Astrocyte of the cerebellum (primary cell): ENCODE measurements around the gene DHCR7.

Experiments used
- DNase-seq: peaks from one replicate; pipeline ENCODE4 v3.0.0-alpha.2; 2011; ENCODE audit warnings: low read depth
- H3K4me3 ChIP-seq: 2 replicates; pipeline ENCODE4 v1.5.1; 2011; ENCODE audit warnings: mild to moderate bottlenecking, low read depth, low read length, moderate library complexity
- in situ Hi-C: cut with HindIII; loops from 2 replicates; pipeline ENCODE4 v1.10.0; 2017; ENCODE audit warnings: low sequenced_read_pairs
- TF ChIP-seq, protein P1 (sequence below): IDR thresholded peaks from 2 replicates; pipeline ENCODE4 v1.5.1; 2012; ENCODE audit warnings: low read length, low read depth, moderate library complexity, mild to moderate bottlenecking; ENCODE audit errors: missing control alignments

DHCR7 gene

DNA sequence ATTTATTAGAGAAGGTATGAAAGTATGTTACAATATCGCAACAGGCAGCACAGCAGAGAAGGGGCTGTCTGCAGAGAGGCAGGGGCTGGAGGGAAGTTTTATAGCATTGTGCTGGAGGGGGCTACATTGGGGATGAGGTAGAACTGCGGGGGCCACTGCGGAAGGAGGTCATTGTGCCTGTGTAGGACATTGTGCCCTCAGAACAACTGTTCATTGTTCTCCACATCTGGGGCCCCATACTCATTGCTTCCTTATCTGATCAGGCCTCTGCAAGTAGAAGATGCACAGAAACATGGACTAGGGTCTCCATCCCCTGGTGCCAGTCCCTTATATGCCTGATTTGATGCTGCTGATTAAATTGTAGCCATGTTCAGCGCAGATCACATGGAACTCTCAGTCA lies 16.9 kb upstream of the DHCR7 start:
- no peak overlapping the region for H3K4me3 ChIP-seq
- DNase-seq: no peak
- TF ChIP-seq, protein P1, sequence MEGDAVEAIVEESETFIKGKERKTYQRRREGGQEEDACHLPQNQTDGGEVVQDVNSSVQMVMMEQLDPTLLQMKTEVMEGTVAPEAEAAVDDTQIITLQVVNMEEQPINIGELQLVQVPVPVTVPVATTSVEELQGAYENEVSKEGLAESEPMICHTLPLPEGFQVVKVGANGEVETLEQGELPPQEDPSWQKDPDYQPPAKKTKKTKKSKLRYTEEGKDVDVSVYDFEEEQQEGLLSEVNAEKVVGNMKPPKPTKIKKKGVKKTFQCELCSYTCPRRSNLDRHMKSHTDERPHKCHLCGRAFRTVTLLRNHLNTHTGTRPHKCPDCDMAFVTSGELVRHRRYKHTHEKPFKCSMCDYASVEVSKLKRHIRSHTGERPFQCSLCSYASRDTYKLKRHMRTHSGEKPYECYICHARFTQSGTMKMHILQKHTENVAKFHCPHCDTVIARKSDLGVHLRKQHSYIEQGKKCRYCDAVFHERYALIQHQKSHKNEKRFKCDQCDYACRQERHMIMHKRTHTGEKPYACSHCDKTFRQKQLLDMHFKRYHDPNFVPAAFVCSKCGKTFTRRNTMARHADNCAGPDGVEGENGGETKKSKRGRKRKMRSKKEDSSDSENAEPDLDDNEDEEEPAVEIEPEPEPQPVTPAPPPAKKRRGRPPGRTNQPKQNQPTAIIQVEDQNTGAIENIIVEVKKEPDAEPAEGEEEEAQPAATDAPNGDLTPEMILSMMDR: no peak
- in situ Hi-C loops: no loop called here

- in situ Hi-C loops: no loop called here
- TF ChIP-seq, protein P1: no peak
- no peak overlapping the region for H3K4me3 ChIP-seq
- DNase-seq: no peak
Measured at GRCh38 chr11:71463331-71464211, 15.4 kb upstream of the DHCR7 start.

DNA sequence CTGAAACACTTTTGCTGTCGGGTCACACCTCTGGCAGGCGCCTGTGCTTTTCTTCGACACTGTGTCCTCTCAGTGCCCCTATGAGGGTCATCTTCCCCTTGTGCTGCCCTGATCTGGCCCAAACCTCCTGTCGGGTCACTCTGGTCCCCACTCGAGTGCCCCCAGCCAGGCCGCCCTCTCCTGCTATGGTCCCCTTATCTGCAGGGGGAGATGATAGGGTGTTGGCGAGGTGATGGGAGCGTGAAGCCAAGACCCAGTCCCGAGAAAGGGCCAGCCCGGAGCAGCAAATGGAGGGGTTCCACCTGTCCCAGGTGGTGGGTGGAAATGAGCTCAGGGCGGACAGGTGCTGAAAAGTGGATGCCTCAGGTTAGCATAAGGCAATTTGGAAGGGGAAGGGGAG lies 14.5 kb upstream of the DHCR7 start:
- in situ Hi-C loops: no loop called here
- no peak overlapping the region for H3K4me3 ChIP-seq
- TF ChIP-seq, protein P1: no peak
- no peak for DNase-seq

GRCh38 chr11:71461696-71462095 lies 13.5 kb upstream of the DHCR7 start:
- no peak for DNase-seq
- in situ Hi-C loops: no loop called here
- H3K4me3 ChIP-seq: no peak overlapping the region
- TF ChIP-seq, protein P1: no peak

DNA sequence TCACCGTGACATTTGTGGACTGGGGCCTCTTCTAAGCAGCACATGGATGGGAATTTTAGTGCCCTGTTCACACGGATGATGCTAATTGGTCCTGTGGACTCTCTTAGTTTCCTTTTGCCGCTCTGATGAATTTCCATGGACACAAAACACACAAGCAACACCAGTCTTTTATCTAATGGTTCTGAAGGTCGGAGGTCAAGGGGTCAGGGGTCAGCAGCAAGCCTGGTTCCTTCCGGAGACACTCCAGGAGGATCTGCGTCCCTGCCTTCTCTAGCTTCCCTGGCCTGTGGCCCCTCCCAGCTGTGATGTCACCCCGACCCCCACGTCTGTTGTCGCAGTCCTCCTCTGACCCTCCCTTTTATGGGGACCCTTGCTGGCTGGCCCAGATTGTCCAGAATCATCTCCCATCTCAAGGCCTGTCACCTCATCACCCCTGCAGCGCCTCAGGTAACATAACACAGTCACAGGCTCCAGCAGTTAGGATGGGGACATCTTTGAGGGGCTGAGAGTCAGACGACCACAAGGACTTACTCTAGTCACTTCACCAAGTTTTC lies 11.7 kb upstream of the DHCR7 start:
- DNase-seq: no peak
- no peak overlapping the region for H3K4me3 ChIP-seq
- TF ChIP-seq, protein P1: no peak
- in situ Hi-C loops: no loop called here

GRCh38 chr11:71459076-71459766 lies 11.0 kb upstream of the DHCR7 start:
- H3K4me3 ChIP-seq: no peak overlapping the region
- no peak for DNase-seq
- TF ChIP-seq, protein P1: no peak
- in situ Hi-C loops: no loop called here
